HG03432 (cell line): ENCODE data around the gene KIF9.
"Not testable (repeated sequence)": the region's sequence is repeated elsewhere in the genome, so short reads cannot be mapped to it uniquely, and the experiment has no call there.

ENCODE experiments used
- ATAC-seq: cut with Tn5 transposase; IDR thresholded peaks from one replicate; pipeline ENCODE4 v1.9.1; 2021; ENCODE audit warnings: mild to moderate bottlenecking, moderate library complexity; ENCODE audit not compliant: unreplicated experiment

Gene KIF9, protein sequence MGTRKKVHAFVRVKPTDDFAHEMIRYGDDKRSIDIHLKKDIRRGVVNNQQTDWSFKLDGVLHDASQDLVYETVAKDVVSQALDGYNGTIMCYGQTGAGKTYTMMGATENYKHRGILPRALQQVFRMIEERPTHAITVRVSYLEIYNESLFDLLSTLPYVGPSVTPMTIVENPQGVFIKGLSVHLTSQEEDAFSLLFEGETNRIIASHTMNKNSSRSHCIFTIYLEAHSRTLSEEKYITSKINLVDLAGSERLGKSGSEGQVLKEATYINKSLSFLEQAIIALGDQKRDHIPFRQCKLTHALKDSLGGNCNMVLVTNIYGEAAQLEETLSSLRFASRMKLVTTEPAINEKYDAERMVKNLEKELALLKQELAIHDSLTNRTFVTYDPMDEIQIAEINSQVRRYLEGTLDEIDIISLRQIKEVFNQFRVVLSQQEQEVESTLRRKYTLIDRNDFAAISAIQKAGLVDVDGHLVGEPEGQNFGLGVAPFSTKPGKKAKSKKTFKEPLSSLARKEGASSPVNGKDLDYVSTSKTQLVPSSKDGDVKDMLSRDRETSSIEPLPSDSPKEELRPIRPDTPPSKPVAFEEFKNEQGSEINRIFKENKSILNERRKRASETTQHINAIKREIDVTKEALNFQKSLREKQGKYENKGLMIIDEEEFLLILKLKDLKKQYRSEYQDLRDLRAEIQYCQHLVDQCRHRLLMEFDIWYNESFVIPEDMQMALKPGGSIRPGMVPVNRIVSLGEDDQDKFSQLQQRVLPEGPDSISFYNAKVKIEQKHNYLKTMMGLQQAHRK

DNA sequence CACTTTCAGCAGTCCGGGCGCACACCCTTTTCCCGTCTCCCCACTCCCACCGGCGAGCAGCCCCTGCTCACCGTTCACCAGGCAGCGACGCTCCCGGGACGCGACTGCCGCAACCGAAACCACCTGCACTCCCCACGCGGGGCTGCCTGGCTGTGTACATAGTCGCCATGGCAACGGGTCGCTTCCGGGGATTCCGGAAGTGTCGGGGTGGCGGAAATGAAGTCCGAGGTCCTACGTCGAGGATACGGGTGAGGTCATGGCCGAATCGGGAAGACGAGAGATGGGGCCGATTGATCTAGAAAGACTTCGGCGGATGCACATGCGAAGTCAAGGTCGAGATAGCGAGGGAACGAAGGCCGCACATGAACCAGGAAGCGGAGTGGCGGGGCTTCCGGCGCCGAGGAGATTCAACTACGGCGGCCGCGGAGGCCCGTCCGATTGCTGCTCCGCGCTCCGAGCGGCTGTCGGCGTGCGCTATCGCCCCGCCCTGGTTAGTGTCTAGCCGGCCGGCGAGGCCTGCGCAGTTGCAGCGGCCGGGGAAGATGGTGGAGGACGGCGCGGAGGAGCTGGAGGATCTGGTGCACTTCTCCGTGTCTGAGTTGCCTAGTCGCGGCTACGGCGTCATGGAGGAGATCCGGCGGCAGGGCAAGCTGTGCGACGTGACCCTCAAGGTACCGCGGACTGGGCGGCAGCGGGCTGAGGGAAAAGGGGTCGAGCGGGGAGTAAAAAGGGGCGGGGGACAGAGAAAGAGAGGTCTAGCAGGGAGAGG, at the start of gene KIF9, which contains the start of gene KLHL18:
Gene KIF9, minus strand, starts transcription at position 376 of the 769 bp plus-strand sequence. CDS start 5,425 bp downstream, outside the sequence.
Gene KLHL18, plus strand, starts transcription at position 521 of the 769 bp plus-strand sequence. Its CDS starts 22 bp downstream, at position 543.
- ATAC-seq, result peak; percentile 84

DNA sequence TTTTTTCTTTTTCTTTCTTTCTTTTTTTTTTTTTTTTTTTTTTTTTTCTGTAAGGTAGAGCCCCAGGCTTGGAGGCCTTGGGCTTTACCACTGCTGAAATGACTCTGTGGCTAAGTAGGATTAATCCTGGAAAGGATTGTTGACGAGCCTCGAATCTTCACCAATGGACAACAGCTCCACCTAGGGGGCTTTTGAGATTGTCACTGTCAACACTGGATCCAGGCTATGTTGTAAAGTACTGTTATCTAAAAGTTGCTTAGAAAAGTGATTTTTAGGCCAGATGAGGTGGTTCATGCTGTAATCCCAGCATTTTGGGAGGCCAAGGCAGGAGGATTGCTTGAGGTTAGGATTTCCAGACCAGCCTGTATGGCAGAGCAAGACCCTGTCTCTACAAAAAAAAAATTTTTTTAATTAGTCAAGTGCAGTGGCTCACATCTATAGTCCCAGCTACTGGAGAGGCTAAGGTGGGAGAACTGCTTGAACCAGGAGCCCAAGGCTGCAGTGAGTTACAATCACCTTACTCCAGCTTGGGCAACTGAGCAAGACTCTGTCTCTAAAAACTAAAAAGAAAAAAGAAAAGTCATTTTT, 41.8 kb upstream of the KIF9 start:
- ATAC-seq, result no peak

DNA sequence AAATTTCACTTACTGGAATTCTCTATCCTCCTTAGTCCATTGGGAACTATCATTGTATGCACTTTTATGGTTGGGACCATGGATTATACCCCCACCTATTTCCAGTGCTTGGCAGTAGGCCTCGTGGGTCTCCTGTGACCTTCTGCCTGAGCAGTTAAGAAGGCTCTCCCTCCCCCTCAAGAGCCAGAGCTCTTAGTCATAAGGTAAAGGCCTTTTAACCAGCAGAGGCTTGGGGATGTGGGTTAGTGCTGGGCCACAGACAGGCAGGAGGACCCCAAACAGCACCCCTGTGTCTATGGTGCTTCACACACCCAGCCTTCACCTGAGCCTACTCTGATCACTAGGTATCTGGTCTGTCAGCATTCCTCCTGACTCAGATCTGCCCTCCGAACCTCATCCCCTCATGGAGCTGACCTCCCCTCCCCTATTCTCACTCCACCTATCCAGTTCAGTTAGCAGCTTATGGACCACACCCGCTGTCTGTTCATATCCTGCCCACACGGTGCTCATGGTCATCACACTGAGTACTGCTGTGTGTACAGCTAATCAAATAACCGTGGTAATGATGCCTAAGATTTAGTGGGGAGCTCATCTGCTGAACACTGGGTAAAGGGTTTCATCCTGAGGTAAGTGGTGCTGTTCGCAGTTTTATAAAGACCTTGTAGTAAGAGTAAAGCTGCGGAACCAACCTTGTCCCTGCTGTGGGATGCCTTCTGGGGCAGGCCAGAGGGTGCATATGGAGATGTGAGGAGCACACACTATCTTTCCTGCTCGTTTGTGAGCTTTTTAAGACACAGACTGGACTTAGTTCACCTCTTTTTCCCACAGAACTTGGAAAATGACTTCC, 41.1 kb upstream of the KIF9 start:
- no peak for ATAC-seq

DNA sequence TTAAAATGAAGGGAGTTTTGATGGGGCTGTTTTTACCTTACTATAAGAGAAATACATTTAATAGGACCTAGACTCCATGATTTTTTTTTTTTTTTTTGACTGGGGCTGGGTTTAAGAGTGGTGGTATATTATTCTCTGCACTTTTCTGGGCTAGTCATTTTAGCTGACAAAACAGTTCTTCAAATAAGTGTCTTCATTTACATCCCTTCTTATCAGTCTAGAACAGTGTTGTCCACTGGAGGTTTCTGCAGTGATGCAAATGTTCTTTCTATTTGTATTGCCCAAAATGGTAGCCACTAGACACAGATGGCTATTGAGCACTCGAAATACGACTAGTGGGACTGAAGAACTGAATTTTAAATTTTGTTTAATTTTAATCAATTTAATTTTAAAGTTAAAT, 37.4 kb upstream of the KIF9 start:
- ATAC-seq, result no peak

DNA sequence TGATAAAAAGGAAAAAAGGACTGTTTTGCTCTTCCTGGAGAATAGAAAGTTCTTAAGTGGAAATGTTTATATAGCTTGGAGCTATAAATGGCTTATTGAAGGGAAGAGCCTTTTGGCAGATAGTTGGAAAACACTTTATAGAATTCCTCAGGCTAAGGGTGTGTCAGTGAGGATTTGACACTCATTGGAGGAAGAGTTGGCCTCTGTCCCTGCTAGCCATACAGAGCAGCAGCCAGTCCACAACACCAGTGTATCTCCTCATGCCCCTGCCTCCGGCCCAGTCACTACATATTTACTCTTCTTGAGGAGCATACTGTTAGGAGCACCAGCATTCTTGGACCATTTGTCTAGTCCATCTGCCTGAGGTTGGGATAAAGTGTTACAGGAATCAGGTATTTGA, 36.3 kb upstream of the KIF9 start:
- no peak for ATAC-seq

DNA sequence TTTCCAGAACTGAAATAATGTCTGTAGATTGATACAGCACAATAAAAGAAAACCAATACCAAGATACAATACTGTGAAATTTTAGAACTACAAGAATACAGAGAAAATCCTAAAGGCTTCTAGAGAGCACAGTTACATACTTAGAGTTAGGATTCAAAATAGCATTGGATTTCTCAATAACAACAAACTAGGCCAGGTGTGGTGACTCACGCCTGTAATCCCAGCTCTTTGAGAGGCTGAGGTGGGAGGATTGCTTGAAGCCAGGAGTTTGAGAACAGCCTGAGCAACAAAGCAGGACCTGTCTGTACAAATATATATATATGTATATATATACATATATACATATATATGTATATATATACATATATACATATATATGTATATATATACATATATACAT, 33.6 kb upstream of the KIF9 start:
- ATAC-seq, result not testable (repeated sequence)

DNA sequence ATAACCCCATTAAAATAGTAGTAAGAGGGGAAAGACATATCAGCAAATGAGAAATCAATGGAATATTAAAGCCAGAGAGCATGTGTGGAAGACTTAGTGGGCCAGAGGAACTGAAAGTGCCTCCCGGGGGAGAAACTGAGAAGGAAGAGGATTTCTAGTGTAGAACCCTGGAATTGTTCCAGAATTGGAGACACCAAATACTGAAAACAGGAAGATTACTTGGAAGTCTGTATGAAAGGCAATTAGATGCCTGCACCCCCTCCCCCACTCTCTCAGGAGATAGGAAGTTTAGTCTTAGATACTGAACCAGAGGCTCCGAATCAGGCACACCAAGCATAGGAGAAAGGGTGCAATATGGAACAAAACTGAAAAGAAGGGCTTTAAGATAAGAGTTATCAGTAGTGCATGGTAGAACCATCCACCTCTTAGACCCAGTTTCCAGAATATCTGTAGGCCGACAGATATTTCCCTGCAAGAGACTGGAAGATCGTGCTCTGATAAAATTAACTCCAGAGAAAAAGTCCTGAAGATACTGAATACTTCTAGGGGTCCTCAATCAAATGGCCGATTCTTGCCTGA, 32.6 kb upstream of the KIF9 start:
- no peak for ATAC-seq

DNA sequence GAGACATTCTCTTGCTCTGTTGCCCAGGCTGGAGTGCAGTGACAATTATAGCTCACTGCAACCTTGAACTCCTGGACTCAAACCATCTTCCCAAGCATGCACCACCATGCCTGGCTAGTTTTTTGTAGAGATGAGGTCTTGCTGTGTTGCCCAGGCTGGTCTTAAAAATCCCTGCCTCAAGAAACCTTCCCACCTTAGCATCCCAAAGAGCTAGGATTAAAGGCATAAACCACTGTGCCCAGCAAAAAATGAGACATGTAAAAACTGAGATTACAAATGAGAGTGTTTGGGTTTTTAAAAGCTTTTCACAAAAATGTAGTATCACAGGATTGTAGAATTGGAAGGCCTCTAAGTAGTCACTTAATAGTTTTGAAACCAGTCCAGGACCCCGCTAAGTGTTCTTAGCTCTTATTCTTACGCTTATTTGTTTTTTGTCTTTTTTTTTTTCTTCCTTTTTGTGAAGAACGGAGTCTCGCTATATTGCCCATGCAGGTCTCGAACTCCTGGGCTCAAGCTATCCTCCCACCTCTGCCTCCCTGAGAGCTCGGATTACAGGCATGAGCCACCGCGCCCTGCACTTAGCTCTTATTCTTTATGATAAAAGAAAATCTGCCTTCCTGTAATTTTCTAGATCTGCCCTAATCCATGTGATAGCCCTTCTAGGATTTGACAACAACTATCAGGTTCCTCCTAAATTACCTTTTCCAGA, 31.6 kb upstream of the KIF9 start:
- no peak for ATAC-seq

DNA sequence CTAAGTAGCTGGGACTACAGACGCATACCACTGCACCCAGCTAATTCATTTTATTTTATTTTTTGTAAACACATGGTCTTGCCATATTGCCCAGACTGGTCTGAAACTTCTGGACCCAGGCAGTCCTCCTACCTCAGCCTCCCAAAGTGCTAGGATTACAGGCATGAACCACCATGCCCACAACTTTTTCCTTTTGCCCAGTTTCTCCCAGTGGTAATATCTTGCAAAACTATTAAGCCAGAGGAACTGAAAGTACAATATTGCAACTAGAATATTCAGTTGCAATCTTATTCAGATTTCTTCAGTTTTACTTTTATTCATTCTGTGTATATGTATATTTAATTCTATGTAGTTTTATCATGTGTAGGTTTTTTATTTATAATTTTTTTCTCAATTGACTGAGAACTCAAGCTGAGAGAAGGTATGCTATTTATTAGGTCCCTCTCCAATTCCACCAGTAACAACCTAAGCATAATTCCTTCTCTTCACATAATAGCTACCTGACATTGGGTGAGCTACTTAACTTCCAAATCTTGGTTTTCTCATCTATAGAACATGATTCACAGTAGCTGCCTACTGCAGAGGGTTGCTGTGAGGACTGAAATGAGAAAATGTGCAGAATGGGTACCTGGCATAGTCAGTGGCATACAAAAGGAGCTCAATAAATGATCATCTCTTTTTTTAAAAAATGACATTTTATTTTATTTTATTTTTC, 30.9 kb upstream of the KIF9 start:
- no peak for ATAC-seq

DNA sequence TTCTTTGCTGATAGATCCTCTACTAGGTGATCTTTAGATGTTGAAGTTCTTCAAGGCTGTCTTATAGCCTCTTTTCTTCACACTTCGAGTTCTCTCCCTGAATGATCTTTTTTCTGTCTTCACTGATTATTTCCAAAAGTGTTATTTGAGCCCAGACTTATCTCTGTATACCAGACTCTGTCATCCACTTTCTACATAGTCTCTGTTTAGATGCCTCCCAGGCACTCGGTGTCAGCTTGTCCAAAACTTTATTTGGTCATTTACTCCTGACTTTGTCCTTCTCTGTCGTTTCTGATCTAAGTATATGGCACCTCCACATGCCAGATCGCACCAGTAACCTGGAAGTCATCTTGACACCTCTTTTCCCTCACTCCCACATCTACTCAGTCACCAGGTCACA, 27.8 kb upstream of the KIF9 start:
- no peak for ATAC-seq

DNA sequence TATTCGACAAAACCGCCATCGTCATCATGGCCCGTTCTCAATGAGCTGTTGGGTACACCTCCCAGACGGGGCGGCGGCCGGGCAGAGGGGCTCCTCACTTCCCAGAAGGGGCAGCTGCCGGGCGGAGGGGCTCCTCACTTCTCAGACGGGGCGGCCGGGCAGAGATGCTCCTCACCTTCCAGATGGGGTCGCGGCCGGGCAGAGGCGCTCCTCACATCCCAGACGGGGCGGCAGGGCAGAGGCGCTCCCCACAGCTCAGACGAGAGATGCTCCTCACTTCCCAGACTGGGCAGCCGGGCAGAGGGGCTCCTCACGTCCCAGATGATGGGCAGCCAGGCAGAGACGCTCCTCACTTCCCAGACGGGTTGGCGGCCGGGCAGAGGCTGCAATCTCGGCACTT, 26.6 kb upstream of the KIF9 start:
- ATAC-seq, result not testable (repeated sequence)

DNA sequence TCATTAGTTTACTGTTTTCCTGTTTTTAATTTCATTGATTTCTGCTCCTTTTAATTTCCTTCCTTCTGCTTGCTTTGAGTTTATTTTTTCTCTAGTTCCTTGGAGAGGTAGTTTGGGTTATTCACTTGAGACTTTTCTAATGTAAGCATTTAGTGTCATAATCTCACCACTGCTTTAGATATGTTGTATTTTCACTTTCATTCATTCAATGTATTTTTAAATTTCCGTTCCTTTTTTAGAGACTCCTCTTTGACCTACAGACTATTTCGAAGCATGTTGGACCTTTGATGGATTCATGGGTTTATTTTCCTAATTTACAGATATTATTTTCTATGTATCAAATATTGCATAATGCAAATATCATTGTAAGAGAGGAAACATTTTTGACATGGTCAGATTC, 23.4 kb upstream of the KIF9 start:
- ATAC-seq, result no peak

DNA sequence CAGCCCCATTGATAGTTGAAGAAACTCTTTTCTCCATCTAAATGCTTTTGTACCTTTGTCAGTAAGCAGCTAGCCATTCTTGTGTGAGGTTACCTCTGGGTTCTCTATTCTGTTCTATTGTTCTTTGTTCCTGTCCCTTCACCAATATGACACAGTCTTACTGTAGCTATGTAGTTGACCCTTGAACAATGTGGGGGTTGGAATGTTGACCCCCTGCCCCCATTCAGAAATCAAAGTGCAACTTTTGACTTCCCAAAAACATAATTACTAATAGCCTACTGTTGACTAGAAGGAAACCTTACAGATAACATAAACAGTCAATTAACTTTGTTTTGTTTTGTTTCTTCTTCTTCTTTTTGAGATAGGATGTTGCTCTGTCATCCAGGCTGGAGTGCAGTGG, 18.9 kb upstream of the KIF9 start:
- ATAC-seq, result no peak

DNA sequence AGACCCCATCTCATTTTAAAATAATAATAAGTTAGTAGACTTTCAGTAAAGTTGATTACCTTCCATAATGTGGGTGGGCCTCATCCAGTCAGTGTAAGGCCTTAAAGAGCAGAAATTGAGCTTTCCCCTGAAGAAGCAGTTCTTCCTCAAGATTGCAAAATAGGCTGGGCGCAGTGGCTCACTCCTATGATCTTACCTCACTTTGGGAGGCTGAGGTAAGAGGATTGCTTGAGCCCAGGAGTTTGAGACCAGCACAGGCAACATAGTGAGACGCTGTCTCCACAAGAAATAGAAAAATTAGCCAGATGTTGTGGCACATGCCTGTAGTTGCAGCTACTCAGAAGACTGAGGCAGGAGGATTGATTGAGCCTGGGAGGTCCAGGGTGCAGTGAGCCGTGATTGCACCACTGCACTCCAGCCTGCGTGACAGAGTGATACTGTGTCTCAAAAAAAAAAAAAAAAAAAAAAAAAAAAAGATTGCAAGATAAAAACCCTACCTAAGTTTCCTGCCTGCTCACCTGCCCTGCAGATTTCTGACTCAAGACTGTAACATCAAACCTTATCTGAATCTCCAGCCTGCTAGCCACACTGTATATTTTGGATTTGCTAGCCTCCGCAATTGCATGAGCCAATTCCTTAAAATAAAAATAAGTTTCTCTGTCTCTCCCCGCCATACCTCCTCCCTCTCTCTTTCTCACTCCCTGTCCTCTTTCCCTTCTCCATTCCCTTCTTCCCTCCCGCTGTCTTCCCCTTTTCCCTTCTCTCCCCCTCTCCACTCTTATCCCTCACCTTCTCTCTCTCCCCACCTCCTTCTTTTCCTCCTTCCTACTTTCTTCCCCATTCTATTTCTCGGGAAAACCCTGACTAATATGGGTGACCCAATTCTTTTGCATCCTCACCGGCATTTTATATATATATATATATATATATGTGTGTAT, 17.1 kb upstream of the KIF9 start:
- ATAC-seq, result no peak

DNA sequence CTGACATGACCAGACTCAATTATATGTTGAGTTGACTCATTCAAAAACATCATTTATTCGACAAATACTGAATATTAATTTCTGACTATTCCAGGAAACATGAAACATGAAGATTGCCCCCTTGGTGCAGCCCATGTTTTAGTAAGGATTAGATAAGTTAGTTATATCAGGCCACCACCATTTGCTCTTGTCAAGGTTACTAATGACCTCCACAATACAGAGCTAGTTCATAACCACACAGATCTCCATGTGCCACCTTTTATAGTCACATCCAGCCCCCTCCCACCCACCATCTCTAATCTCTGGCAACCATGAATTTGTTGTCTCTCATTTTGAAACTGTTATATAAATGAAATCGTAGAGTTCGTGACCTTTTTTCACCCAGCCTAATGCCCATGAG, 15.8 kb upstream of the KIF9 start:
- no peak for ATAC-seq

DNA sequence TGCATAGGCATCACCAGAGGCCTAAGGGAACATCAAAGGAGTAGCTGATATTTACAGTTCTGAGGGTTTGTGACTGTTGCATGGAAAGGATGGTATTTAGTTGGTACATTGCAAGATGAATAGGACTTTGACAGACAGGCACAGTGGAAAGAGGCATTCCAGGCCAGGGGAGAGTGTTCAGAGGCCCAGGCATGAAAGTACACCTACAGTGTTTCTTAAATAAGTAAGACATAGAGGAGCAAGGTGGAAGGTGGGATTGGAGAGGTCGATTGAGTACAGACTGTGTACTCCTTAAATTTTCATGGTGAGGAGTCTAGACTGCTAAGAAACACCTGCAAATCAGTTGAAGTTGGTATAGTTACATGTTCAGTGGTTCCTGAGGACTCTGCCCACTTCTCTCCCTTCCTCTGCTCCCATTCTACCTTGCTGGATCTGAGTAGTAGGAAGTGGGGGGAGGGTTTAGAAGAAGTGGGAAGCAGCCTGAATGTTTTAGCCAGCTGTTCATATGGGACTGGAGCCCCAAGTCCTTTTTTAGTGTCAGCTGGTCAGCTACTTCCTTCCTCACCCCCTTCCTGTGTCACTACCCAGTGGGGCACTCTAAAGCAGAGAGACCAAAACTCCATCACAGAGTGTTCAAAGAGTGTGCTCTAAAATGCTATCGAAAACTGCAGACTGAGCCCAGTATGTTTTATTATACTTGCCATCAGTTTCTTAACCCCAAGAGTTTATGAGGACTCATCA, 14.1 kb upstream of the KIF9 start:
- no peak for ATAC-seq

DNA sequence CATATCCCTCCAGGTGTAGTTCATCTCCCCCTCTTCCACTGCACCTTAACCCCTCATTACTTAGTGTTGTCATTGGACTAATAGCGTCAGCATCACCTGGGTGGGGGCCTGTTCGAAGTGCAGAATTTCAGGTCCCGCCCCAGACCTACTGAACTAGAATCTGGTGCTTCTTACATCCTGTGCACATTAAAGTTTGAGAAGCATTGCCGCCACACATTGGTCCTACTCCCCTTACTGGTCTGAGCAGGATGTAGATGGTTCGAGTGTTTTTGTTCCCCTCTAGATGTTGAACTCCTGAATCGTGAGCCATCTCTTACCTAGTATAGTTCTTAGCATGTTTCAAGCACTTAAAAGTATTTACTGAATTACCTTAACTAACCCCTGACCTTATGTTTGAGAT, 13.4 kb upstream of the KIF9 start:
- ATAC-seq, result no peak
